Measurements from ENCODE around the gene NAXD. TPM values are rescaled to one million over a fixed set of nuclear protein-coding genes. Genes with fewer than 3 reads are reported as not detected.

The NAXD gene
- total RNA-seq, 1 experiment from 2014 or later: 15.1 TPM

DNA sequence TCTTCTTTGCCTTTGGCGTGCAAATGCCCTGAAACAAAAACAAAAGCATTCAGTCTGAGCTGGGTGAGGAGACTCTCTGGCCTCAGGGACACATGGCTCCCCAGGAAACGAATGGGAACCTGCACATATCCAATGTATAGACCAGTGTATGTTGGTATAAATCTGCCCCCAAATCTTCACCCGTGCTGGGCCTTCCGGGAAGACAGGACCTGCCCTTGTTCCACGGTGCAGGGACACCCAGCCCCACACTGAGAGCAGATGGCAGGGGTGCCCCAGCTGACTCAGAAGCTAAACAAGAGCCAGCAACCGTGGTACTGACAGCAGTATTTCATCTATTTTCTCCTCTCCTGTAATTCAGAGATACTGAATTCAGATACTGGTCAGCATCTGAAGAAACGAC, 48.1 kb downstream of the NAXD start:
- H3K9me3 ChIP-seq (ENCODE audit: control insufficient read depth, insufficient read depth, low read depth, low read length): no peaks in the 10 kb centered on the region
- H3K27me3 ChIP-seq (ENCODE audit: control insufficient read depth, insufficient read depth, low read length): no peaks in the 10 kb centered on the region
- POLR2A ChIA-PET: no interaction called here
- no peaks in the 10 kb centered on the region for H3K4me1 ChIP-seq (ENCODE audit: control insufficient read depth, insufficient read depth, low read length)
- TF ChIP-seq, protein P1, sequence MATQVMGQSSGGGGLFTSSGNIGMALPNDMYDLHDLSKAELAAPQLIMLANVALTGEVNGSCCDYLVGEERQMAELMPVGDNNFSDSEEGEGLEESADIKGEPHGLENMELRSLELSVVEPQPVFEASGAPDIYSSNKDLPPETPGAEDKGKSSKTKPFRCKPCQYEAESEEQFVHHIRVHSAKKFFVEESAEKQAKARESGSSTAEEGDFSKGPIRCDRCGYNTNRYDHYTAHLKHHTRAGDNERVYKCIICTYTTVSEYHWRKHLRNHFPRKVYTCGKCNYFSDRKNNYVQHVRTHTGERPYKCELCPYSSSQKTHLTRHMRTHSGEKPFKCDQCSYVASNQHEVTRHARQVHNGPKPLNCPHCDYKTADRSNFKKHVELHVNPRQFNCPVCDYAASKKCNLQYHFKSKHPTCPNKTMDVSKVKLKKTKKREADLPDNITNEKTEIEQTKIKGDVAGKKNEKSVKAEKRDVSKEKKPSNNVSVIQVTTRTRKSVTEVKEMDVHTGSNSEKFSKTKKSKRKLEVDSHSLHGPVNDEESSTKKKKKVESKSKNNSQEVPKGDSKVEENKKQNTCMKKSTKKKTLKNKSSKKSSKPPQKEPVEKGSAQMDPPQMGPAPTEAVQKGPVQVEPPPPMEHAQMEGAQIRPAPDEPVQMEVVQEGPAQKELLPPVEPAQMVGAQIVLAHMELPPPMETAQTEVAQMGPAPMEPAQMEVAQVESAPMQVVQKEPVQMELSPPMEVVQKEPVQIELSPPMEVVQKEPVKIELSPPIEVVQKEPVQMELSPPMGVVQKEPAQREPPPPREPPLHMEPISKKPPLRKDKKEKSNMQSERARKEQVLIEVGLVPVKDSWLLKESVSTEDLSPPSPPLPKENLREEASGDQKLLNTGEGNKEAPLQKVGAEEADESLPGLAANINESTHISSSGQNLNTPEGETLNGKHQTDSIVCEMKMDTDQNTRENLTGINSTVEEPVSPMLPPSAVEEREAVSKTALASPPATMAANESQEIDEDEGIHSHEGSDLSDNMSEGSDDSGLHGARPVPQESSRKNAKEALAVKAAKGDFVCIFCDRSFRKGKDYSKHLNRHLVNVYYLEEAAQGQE (IDR thresholded peaks at IDR 0.05; ENCODE audit: insufficient read depth in 1 of 2, low read depth in 2 of 2, low read length in 1 of 2): no peak
- TF ChIP-seq POLR2AphosphoS5 (IDR thresholded peaks at IDR 0.05; ENCODE audit: low read depth, low read length) (no peak), SIN3A (IDR thresholded peaks at IDR 0.05; ENCODE audit: borderline replicate concordance, insufficient read depth, low read depth, low read length) (no peak), TCF7L2 (IDR thresholded peaks at IDR 0.05; ENCODE audit: low read depth, low read length) (no peak)
- TF ChIP-seq, protein P2, sequence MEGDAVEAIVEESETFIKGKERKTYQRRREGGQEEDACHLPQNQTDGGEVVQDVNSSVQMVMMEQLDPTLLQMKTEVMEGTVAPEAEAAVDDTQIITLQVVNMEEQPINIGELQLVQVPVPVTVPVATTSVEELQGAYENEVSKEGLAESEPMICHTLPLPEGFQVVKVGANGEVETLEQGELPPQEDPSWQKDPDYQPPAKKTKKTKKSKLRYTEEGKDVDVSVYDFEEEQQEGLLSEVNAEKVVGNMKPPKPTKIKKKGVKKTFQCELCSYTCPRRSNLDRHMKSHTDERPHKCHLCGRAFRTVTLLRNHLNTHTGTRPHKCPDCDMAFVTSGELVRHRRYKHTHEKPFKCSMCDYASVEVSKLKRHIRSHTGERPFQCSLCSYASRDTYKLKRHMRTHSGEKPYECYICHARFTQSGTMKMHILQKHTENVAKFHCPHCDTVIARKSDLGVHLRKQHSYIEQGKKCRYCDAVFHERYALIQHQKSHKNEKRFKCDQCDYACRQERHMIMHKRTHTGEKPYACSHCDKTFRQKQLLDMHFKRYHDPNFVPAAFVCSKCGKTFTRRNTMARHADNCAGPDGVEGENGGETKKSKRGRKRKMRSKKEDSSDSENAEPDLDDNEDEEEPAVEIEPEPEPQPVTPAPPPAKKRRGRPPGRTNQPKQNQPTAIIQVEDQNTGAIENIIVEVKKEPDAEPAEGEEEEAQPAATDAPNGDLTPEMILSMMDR (IDR thresholded peaks at IDR 0.05): no peak
- DNase-seq (ENCODE audit: low read depth, low spot score) (no peak), ATAC-seq (no peak)
- in situ Hi-C loops (cut with HindIII; ENCODE audit: low pct_unique_long_range_greater_than_20kb, low sequenced_read_pairs): no loop called here
- no TSS peak for BruUV-seq (replicated peaks)
- no peak overlapping the region for H3K4me3 ChIP-seq (ENCODE audit: low read depth in 2 of 2, low read length in 2 of 2)
- no peaks in the 10 kb centered on the region for H3K36me3 ChIP-seq (ENCODE audit: control insufficient read depth, insufficient read depth, low read length)
- H3K27ac ChIP-seq (ENCODE audit: low read length): no peak overlapping the region
- intact Hi-C loops (cut with micrococcal nuclease; ENCODE audit: unreplicated experiment): no loop called here
- CTCF ChIA-PET: no interaction called here

DNA sequence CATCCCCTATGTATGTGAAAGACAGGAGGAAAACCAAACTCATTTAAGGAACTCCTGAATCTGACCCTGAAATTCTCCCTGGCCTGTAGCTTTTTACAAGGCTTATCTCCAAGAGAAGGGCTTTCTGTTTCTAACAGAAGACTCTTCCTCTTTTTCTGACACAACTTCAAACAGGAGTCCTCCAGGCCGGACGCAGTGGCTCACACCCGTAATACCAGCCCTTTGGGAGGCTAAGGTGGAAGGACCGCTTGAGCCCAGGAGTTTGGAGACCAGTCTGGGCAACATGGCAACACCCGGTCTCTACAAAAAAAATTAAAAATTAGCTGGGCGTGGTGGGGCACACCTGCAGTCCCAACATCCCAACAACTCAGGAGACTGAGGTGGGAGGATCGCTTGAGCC, 48.7 kb downstream of the NAXD start:
- CTCF ChIA-PET: no interaction called here
- in situ Hi-C loops (cut with HindIII; ENCODE audit: low pct_unique_long_range_greater_than_20kb, low sequenced_read_pairs): no loop called here

More for the DNA sequence above, 48.7 kb downstream of the NAXD start:
- BruUV-seq (replicated peaks): no TSS peak
- Histone ChIP-seq H3K36me3 (ENCODE audit: control insufficient read depth, insufficient read depth, low read length) (no peaks in the 10 kb centered on the region), H3K27me3 (ENCODE audit: control insufficient read depth, insufficient read depth, low read length) (no peaks in the 10 kb centered on the region), H3K4me3 (ENCODE audit: low read depth in 2 of 2, low read length in 2 of 2) (no peak overlapping the region), H3K9me3 (ENCODE audit: control insufficient read depth, insufficient read depth, low read depth, low read length) (no peaks in the 10 kb centered on the region), H3K4me1 (ENCODE audit: control insufficient read depth, insufficient read depth, low read length) (no peaks in the 10 kb centered on the region), H3K27ac (ENCODE audit: low read length) (no peak overlapping the region)
- ATAC-seq: no peak
- no peak for DNase-seq (ENCODE audit: low read depth, low spot score)
- POLR2A ChIA-PET: no interaction called here
- TF ChIP-seq, protein P2 (IDR thresholded peaks at IDR 0.05): no peak
- no peak for TF ChIP-seq POLR2AphosphoS5 (IDR thresholded peaks at IDR 0.05; ENCODE audit: low read depth, low read length)
- intact Hi-C loops (cut with micrococcal nuclease; ENCODE audit: unreplicated experiment): no loop called here

Measured in Panc1 (cell line).